ENCODE measurements around the gene NEIL3.

The NEIL3 gene

GRCh38 chr4:177369372-177369771 is 59.7 kb downstream of the NEIL3 start:
- Histone ChIP-seq H3K4me1 (ENCODE audit: insufficient read depth, low read length) (no peaks in the 10 kb centered on the region), H3K9ac (ENCODE audit: low read depth, low read length) (no peak overlapping the region), H3K36me3 (ENCODE audit: insufficient read depth, low read length) (no peaks in the 10 kb centered on the region), H3K9me3 (ENCODE audit: control insufficient read depth, insufficient read depth, low read length) (no peaks in the 10 kb centered on the region)

GRCh38 chr4:177371461-177371860 is 61.8 kb downstream of the NEIL3 start:
- Histone ChIP-seq H3K9ac (ENCODE audit: low read depth, low read length) (no peak overlapping the region), H3K9me3 (ENCODE audit: control insufficient read depth, insufficient read depth, low read length) (no peaks in the 10 kb centered on the region), H3K4me1 (ENCODE audit: insufficient read depth, low read length) (peaks cover 2% of the 10 kb centered on the region; the same call in 1 of the 2 replicates), H3K36me3 (ENCODE audit: insufficient read depth, low read length) (no peaks in the 10 kb centered on the region)

- Histone ChIP-seq H3K36me3 (ENCODE audit: insufficient read depth, low read length) (no peaks in the 10 kb centered on the region), H3K9ac (ENCODE audit: low read depth, low read length) (no peak overlapping the region), H3K4me1 (ENCODE audit: insufficient read depth, low read length) (peaks cover 2% of the 10 kb centered on the region; the same call in 1 of the 2 replicates), H3K9me3 (ENCODE audit: control insufficient read depth, insufficient read depth, low read length) (no peaks in the 10 kb centered on the region)
Measured at GRCh38 chr4:177374966-177375365, 65.3 kb downstream of the NEIL3 start.

- Histone ChIP-seq H3K4me1 (ENCODE audit: insufficient read depth, low read length) (peaks cover 2% of the 10 kb centered on the region; the same call in 1 of the 2 replicates), H3K36me3 (ENCODE audit: insufficient read depth, low read length) (no peaks in the 10 kb centered on the region), H3K9ac (ENCODE audit: low read depth, low read length) (no peak overlapping the region), H3K9me3 (ENCODE audit: control insufficient read depth, insufficient read depth, low read length) (no peaks in the 10 kb centered on the region)
Measured at GRCh38 chr4:177375372-177375771, 65.7 kb downstream of the NEIL3 start.

GRCh38 chr4:177376024-177376423 is 66.3 kb downstream of the NEIL3 start:
- Histone ChIP-seq H3K36me3 (ENCODE audit: insufficient read depth, low read length) (no peaks in the 10 kb centered on the region), H3K9ac (ENCODE audit: low read depth, low read length) (no peak overlapping the region), H3K4me1 (ENCODE audit: insufficient read depth, low read length) (peaks cover 2% of the 10 kb centered on the region; the same call in 1 of the 2 replicates), H3K9me3 (ENCODE audit: control insufficient read depth, insufficient read depth, low read length) (no peaks in the 10 kb centered on the region)

GRCh38 chr4:177380730-177381287 is 71.1 kb downstream of the NEIL3 start:
- H3K9me3 ChIP-seq (ENCODE audit: control insufficient read depth, insufficient read depth, low read length): no peaks in the 10 kb centered on the region
- peaks cover 2% of the 10 kb centered on the region; the same call in 1 of the 2 replicates for H3K4me1 ChIP-seq (ENCODE audit: insufficient read depth, low read length)
- H3K36me3 ChIP-seq (ENCODE audit: insufficient read depth, low read length): no peaks in the 10 kb centered on the region
- H3K9ac ChIP-seq (ENCODE audit: low read depth, low read length): no peak overlapping the region

GRCh38 chr4:177381762-177382310 is 72.2 kb downstream of the NEIL3 start:
- no peak overlapping the region for H3K9ac ChIP-seq (ENCODE audit: low read depth, low read length)
- no peaks in the 10 kb centered on the region for H3K9me3 ChIP-seq (ENCODE audit: control insufficient read depth, insufficient read depth, low read length)
- H3K36me3 ChIP-seq (ENCODE audit: insufficient read depth, low read length): no peaks in the 10 kb centered on the region
- H3K4me1 ChIP-seq (ENCODE audit: insufficient read depth, low read length): no peaks in the 10 kb centered on the region

- Histone ChIP-seq H3K4me1 (ENCODE audit: insufficient read depth, low read length) (no peaks in the 10 kb centered on the region), H3K9me3 (ENCODE audit: control insufficient read depth, insufficient read depth, low read length) (no peaks in the 10 kb centered on the region), H3K9ac (ENCODE audit: low read depth, low read length) (no peak overlapping the region), H3K36me3 (ENCODE audit: insufficient read depth, low read length) (no peaks in the 10 kb centered on the region)
Measured at GRCh38 chr4:177384856-177385397, 75.3 kb downstream of the NEIL3 start.

GRCh38 chr4:177385576-177386277 is 76.1 kb downstream of the NEIL3 start:
- H3K36me3 ChIP-seq (ENCODE audit: insufficient read depth, low read length): no peaks in the 10 kb centered on the region
- H3K9ac ChIP-seq (ENCODE audit: low read depth, low read length): no peak overlapping the region
- H3K9me3 ChIP-seq (ENCODE audit: control insufficient read depth, insufficient read depth, low read length): no peaks in the 10 kb centered on the region
- H3K4me1 ChIP-seq (ENCODE audit: insufficient read depth, low read length): no peaks in the 10 kb centered on the region

- no peaks in the 10 kb centered on the region for H3K4me1 ChIP-seq (ENCODE audit: insufficient read depth, low read length)
- H3K9ac ChIP-seq (ENCODE audit: low read depth, low read length): no peak overlapping the region
- H3K36me3 ChIP-seq (ENCODE audit: insufficient read depth, low read length): no peaks in the 10 kb centered on the region
- H3K9me3 ChIP-seq (ENCODE audit: control insufficient read depth, insufficient read depth, low read length): no peaks in the 10 kb centered on the region
Measured at GRCh38 chr4:177386278-177386815, 76.7 kb downstream of the NEIL3 start.

GRCh38 chr4:177391287-177391686 is 81.6 kb downstream of the NEIL3 start:
- Histone ChIP-seq H3K4me1 (ENCODE audit: insufficient read depth, low read length) (no peaks in the 10 kb centered on the region; the same call in 1 of the 2 replicates), H3K9ac (ENCODE audit: low read depth, low read length) (no peak overlapping the region), H3K36me3 (ENCODE audit: insufficient read depth, low read length) (no peaks in the 10 kb centered on the region), H3K9me3 (ENCODE audit: control insufficient read depth, insufficient read depth, low read length) (no peaks in the 10 kb centered on the region)

GRCh38 chr4:177391953-177392352 is 82.3 kb downstream of the NEIL3 start:
- H3K9me3 ChIP-seq (ENCODE audit: control insufficient read depth, insufficient read depth, low read length): no peaks in the 10 kb centered on the region
- H3K36me3 ChIP-seq (ENCODE audit: insufficient read depth, low read length): no peaks in the 10 kb centered on the region
- H3K4me1 ChIP-seq (ENCODE audit: insufficient read depth, low read length): no peaks in the 10 kb centered on the region; the same call in 1 of the 2 replicates
- no peak overlapping the region for H3K9ac ChIP-seq (ENCODE audit: low read depth, low read length)

GRCh38 chr4:177393236-177393635 is 83.6 kb downstream of the NEIL3 start:
- Histone ChIP-seq H3K36me3 (ENCODE audit: insufficient read depth, low read length) (no peaks in the 10 kb centered on the region), H3K9ac (ENCODE audit: low read depth, low read length) (no peak overlapping the region), H3K4me1 (ENCODE audit: insufficient read depth, low read length) (no peaks in the 10 kb centered on the region; the same call in 1 of the 2 replicates), H3K9me3 (ENCODE audit: control insufficient read depth, insufficient read depth, low read length) (no peaks in the 10 kb centered on the region)

GRCh38 chr4:177396352-177396751 is 86.7 kb downstream of the NEIL3 start:
- Histone ChIP-seq H3K9ac (ENCODE audit: low read depth, low read length) (no peak overlapping the region), H3K36me3 (ENCODE audit: insufficient read depth, low read length) (no peaks in the 10 kb centered on the region), H3K4me1 (ENCODE audit: insufficient read depth, low read length) (no peaks in the 10 kb centered on the region; the same call in 1 of the 2 replicates), H3K9me3 (ENCODE audit: control insufficient read depth, insufficient read depth, low read length) (no peaks in the 10 kb centered on the region)

Measured in ES-I3 (cell line).